GM19035 (cell line): ENCODE data around the gene FLNB.

Experiments used
- ATAC-seq: cut with Tn5 transposase; IDR thresholded peaks from one replicate; pipeline ENCODE4 v1.9.1; 2021; ENCODE audit not compliant: unreplicated experiment

The FLNB gene

GRCh38 chr3:58006661-58007060 lies 1.6 kb upstream of the FLNB start:
- no peak for ATAC-seq

- peak; percentile 5 for ATAC-seq
These were observed 965 bp downstream of the FLNB start for GRCh38 chr3:58009026-58009748.

GRCh38 chr3:58009749-58010535 lies 1.7 kb downstream of the FLNB start:
- ATAC-seq: no peak

- no peak for ATAC-seq
These were observed 2.3 kb downstream of the FLNB start for GRCh38 chr3:58010562-58010961.

- no peak for ATAC-seq
These were observed 3.4 kb downstream of the FLNB start for GRCh38 chr3:58011580-58011979.

GRCh38 chr3:58012302-58012701 lies 4.1 kb downstream of the FLNB start:
- no peak for ATAC-seq

- no peak for ATAC-seq
These were observed 4.9 kb downstream of the FLNB start for GRCh38 chr3:58013099-58013498.

GRCh38 chr3:58013973-58014649 lies 5.9 kb downstream of the FLNB start:
- ATAC-seq: no peak

- ATAC-seq: no peak
These were observed 7.3 kb downstream of the FLNB start for GRCh38 chr3:58015520-58015915.

GRCh38 chr3:58016710-58017109 lies 8.5 kb downstream of the FLNB start:
- no peak for ATAC-seq

- no peak for ATAC-seq
These were observed 10.9 kb downstream of the FLNB start for GRCh38 chr3:58018892-58019742.

GRCh38 chr3:58020783-58021071 lies 12.5 kb downstream of the FLNB start:
- ATAC-seq: no peak

- ATAC-seq: no peak
These were observed 13.1 kb downstream of the FLNB start for GRCh38 chr3:58021072-58021959.

GRCh38 chr3:58021962-58022361 lies 13.7 kb downstream of the FLNB start:
- no peak for ATAC-seq

GRCh38 chr3:58022490-58022889 lies 14.3 kb downstream of the FLNB start:
- ATAC-seq: no peak

GRCh38 chr3:58023531-58023930 lies 15.3 kb downstream of the FLNB start:
- ATAC-seq: no peak

- no peak for ATAC-seq
These were observed 17.2 kb downstream of the FLNB start for GRCh38 chr3:58025406-58025805.

- no peak for ATAC-seq
These were observed 17.8 kb downstream of the FLNB start for GRCh38 chr3:58025837-58026569.

GRCh38 chr3:58026598-58026997 lies 18.4 kb downstream of the FLNB start:
- no peak for ATAC-seq
